Putamen (tissue), 1 donor: Measurements from ENCODE around the gene RBM12.
"Not testable (repeated sequence)": the region's sequence is repeated elsewhere in the genome, so short reads cannot be mapped to it uniquely, and the experiment has no call there.

Source experiments
- DNase-seq: peaks from one replicate; pipeline ENCODE4 v3.0.0-alpha.2; 2016; ENCODE audit warnings: low spot score

RBM12 gene

GRCh38 chr20:35664466-35665206, at the start of gene RBM12, which contains the start of gene CPNE1:
Gene RBM12 (minus strand): TSS chr20:35664900. CDS start chr20:35655322, 9,578 bp downstream.
Gene CPNE1 (minus strand): TSS chr20:35664900. CDS start chr20:35632923, 31,977 bp downstream.
- DNase-seq: peak; percentile 94

GRCh38 chr20:35714127-35714526, 49.4 kb upstream of the RBM12 start:
- no peak for DNase-seq

GRCh38 chr20:35713120-35713519, 48.4 kb upstream of the RBM12 start:
- not testable (repeated sequence) for DNase-seq

- DNase-seq: no peak
Observed at GRCh38 chr20:35711588-35712209, 47.0 kb upstream of the RBM12 start.

GRCh38 chr20:35710884-35711587, 46.3 kb upstream of the RBM12 start:
- no peak for DNase-seq

GRCh38 chr20:35710039-35710438, 45.3 kb upstream of the RBM12 start:
- no peak for DNase-seq

GRCh38 chr20:35709259-35709658, 44.6 kb upstream of the RBM12 start:
- no peak for DNase-seq

- DNase-seq: no peak
Observed at GRCh38 chr20:35708502-35708901, 43.8 kb upstream of the RBM12 start.

GRCh38 chr20:35706591-35707529, 42.2 kb upstream of the RBM12 start:
- not testable (repeated sequence) for DNase-seq

GRCh38 chr20:35705894-35706293, 41.2 kb upstream of the RBM12 start:
- not testable (repeated sequence) for DNase-seq

GRCh38 chr20:35704514-35705261, 40.0 kb upstream of the RBM12 start:
- no peak for DNase-seq

GRCh38 chr20:35702824-35703695, 38.4 kb upstream of the RBM12 start:
- no peak for DNase-seq

- DNase-seq: no peak
Observed at GRCh38 chr20:35702051-35702823, 37.5 kb upstream of the RBM12 start.

GRCh38 chr20:35700625-35701148, 36.0 kb upstream of the RBM12 start:
- no peak for DNase-seq

- DNase-seq: no peak
Observed at GRCh38 chr20:35699957-35700624, 35.4 kb upstream of the RBM12 start.

GRCh38 chr20:35699127-35699956, 34.6 kb upstream of the RBM12 start, which contains the start of the genes NFS1 and ROMO1:
Gene NFS1 (minus strand): TSS chr20:35699352. CDS start chr20:35699288, 64 bp downstream.
Gene ROMO1 (plus strand): TSS chr20:35699405. CDS start chr20:35699633, 228 bp downstream.
- DNase-seq: peak; percentile 81
